Osteoblast (primary cell): ENCODE data around the gene SOS2. TPM values are rescaled to one million over a fixed set of nuclear protein-coding genes. Genes with fewer than 3 reads are reported as not detected.

ENCODE experiments used
- DNase-seq: peaks from one replicate; pipeline ENCODE4 v3.0.0; 2011; ENCODE audit warnings: low spot score, mixed read lengths; ENCODE audit not compliant: insufficient read length; ENCODE audit errors: missing footprints
- H2AFZ ChIP-seq: 2 replicates; pipeline ENCODE4 v1.6.0; 2011; ENCODE audit warnings: mild to moderate bottlenecking, low read length
- H3K27ac ChIP-seq: 2 replicates; pipeline ENCODE4 v1.5.1; 2011; ENCODE audit warnings: mild to moderate bottlenecking, low read depth, low read length, moderate library complexity
- H3K27me3 ChIP-seq: 2 replicates; pipeline ENCODE4 v1.6.0; 2012; ENCODE audit warnings: mild to moderate bottlenecking, control low read depth, inconsistent platforms, low read length, moderate library complexity; ENCODE audit not compliant: insufficient read depth
- H3K36me3 ChIP-seq: 2 replicates; pipeline ENCODE4 v1.5.1; 2011; ENCODE audit warnings: mild to moderate bottlenecking, low read length, control low read depth, moderate library complexity; ENCODE audit not compliant: insufficient read depth
- H3K4me1 ChIP-seq: 2 replicates; pipeline ENCODE4 v1.5.1; 2011; ENCODE audit warnings: mild to moderate bottlenecking, low read length, control low read depth, moderate library complexity; ENCODE audit not compliant: insufficient read depth
- H3K4me2 ChIP-seq: 2 replicates; pipeline ENCODE4 v1.6.0; 2011; ENCODE audit warnings: mild to moderate bottlenecking, low read length; ENCODE audit not compliant: insufficient read depth
- H3K4me3 ChIP-seq: fragments of 200-600 bp; sonication (generic); 3 replicates; pipeline ENCODE4 v1.5.1; 2012; ENCODE audit warnings: mild to moderate bottlenecking, low read length, inconsistent platforms; ENCODE audit not compliant: insufficient read depth
- H3K79me2 ChIP-seq: 2 replicates; pipeline ENCODE4 v1.6.0; 2012; ENCODE audit warnings: mild to moderate bottlenecking, low read length, control low read depth, inconsistent platforms; ENCODE audit not compliant: insufficient read depth
- H3K9me3 ChIP-seq: 2 replicates; pipeline ENCODE4 v1.5.1; 2011; ENCODE audit warnings: low read depth, low read length, control low read depth
- H4K20me1 ChIP-seq: 2 replicates; pipeline ENCODE4 v1.6.0; 2012; ENCODE audit warnings: mild to moderate bottlenecking, low read length, control low read depth; ENCODE audit not compliant: insufficient read depth
- CTCF ChIP-seq: IDR thresholded peaks from 2 replicates; pipeline ENCODE4 v1.5.1; 2011; ENCODE audit warnings: mild to moderate bottlenecking, low read depth, low read length, moderate library complexity; ENCODE audit errors: extremely low read depth
- total RNA-seq: library from RNA; depleted of rRNA; stranded (reverse); fragments of >200 nt; gene quantifications from 2 replicates; pipeline ENCODE4 v1.2.3, GENCODE V29; 2012

Gene SOS2
- total RNA-seq, 1 donor = 29.7 TPM

GRCh38 chr14:50229681-50230080 lies 1.7 kb downstream of the SOS2 start:
- Histone ChIP-seq H3K4me3 (peak overlapping the region; percentile 89), H3K79me2 (peaks cover 60% of the 10 kb centered on the region), H3K4me2 (peak overlapping the region; percentile 100), H3K4me1 (peaks cover 36% of the 10 kb centered on the region), H3K27me3 (no peaks in the 10 kb centered on the region), H3K27ac (no peak overlapping the region), H3K9me3 (no peaks in the 10 kb centered on the region), H4K20me1 (peaks cover 49% of the 10 kb centered on the region), H2AFZ (no peak overlapping the region), H3K36me3 (no peaks in the 10 kb centered on the region)
- DNase-seq = no peak
- TF ChIP-seq CTCF = no peak

GRCh38 chr14:50228313-50228712 lies 3.1 kb downstream of the SOS2 start:
- Histone ChIP-seq H3K4me1 (peaks cover 36% of the 10 kb centered on the region), H3K27ac (no peak overlapping the region), H3K27me3 (no peaks in the 10 kb centered on the region), H3K36me3 (no peaks in the 10 kb centered on the region), H3K4me2 (no peak overlapping the region), H3K79me2 (peaks cover 71% of the 10 kb centered on the region), H4K20me1 (peaks cover 54% of the 10 kb centered on the region), H2AFZ (no peak overlapping the region), H3K4me3 (no peak overlapping the region), H3K9me3 (no peaks in the 10 kb centered on the region)
- no peak for TF ChIP-seq CTCF
- no peak for DNase-seq

- H3K27me3 ChIP-seq = no peaks in the 10 kb centered on the region
- no peak overlapping the region for H3K4me3 ChIP-seq
- no peaks in the 10 kb centered on the region for H3K36me3 ChIP-seq
- H2AFZ ChIP-seq = no peak overlapping the region
- H4K20me1 ChIP-seq = peaks cover 59% of the 10 kb centered on the region
- DNase-seq = no peak
- peaks cover 89% of the 10 kb centered on the region for H3K79me2 ChIP-seq
- no peak for TF ChIP-seq CTCF
- no peaks in the 10 kb centered on the region for H3K9me3 ChIP-seq
- H3K27ac ChIP-seq = peak overlapping the region; percentile 7
- peaks cover 34% of the 10 kb centered on the region for H3K4me1 ChIP-seq
- H3K4me2 ChIP-seq = peak overlapping the region; percentile 64
Measured at GRCh38 chr14:50225974-50226297, 5.4 kb downstream of the SOS2 start.

GRCh38 chr14:50225067-50225973 lies 6.1 kb downstream of the SOS2 start:
- no peak for TF ChIP-seq CTCF
- peak; percentile 82 for DNase-seq
- peak overlapping the region; percentile 64 for H3K4me2 ChIP-seq
- peaks cover 89% of the 10 kb centered on the region for H3K79me2 ChIP-seq
- H3K9me3 ChIP-seq = no peaks in the 10 kb centered on the region
- H3K4me1 ChIP-seq = peaks cover 32% of the 10 kb centered on the region
- peak overlapping the region; percentile 24 for H3K27ac ChIP-seq
- no peak overlapping the region for H2AFZ ChIP-seq
- peaks cover 57% of the 10 kb centered on the region for H4K20me1 ChIP-seq
- H3K4me3 ChIP-seq = no peak overlapping the region
- H3K36me3 ChIP-seq = no peaks in the 10 kb centered on the region
- no peaks in the 10 kb centered on the region for H3K27me3 ChIP-seq
